ENCODE results near the gene SULF2. TPM values are rescaled to one million over a fixed set of nuclear protein-coding genes. Genes with fewer than 3 reads are reported as not detected.
"Not testable (repeated sequence)": the region's sequence is repeated elsewhere in the genome, so short reads cannot be mapped to it uniquely, and the experiment has no call there.

The SULF2 gene
- total RNA-seq, 1 experiment from 2014 or later = 495 TPM

- CTCF ChIA-PET = no interaction called here
- H2AFZ ChIP-seq = no peak overlapping the region
- no peak overlapping the region for H3K4me3 ChIP-seq
- no peaks in the 10 kb centered on the region for H3K9me2 ChIP-seq (ENCODE audit: insufficient read depth)
- H3K79me2 ChIP-seq (ENCODE audit: low read depth) = 0 out of 2 replicates have a peak, but pooled peaks cover 8% of the 10 kb centered on the region
- POLR2A ChIA-PET (ENCODE audit: unreplicated experiment) = no interaction called here
- H3F3A ChIP-seq (ENCODE audit: insufficient read depth, low read depth) = no peaks in the 10 kb centered on the region
- BruUV-seq (replicated peaks) = no TSS peak
- no peak overlapping the region for H3K4me2 ChIP-seq
- H3K9me3 ChIP-seq (ENCODE audit: insufficient read depth, low read depth) = no peaks in the 10 kb centered on the region
- peaks cover 21% of the 10 kb centered on the region for H3K4me1 ChIP-seq (replicated peaks; ENCODE audit: insufficient read depth)
- H3K27ac ChIP-seq = no peak overlapping the region
- no peaks in the 10 kb centered on the region for H3K27me3 ChIP-seq (ENCODE audit: insufficient read depth, low read depth)
- intact Hi-C loops (cut with micrococcal nuclease; ENCODE audit: unreplicated experiment) = no loop called here
- no peaks in the 10 kb centered on the region for H4K20me1 ChIP-seq (ENCODE audit: insufficient read depth)
- no peak for TF ChIP-seq EZH2 (IDR thresholded peaks at IDR 0.05; ENCODE audit: low read depth)
- TF ChIP-seq, protein P1, sequence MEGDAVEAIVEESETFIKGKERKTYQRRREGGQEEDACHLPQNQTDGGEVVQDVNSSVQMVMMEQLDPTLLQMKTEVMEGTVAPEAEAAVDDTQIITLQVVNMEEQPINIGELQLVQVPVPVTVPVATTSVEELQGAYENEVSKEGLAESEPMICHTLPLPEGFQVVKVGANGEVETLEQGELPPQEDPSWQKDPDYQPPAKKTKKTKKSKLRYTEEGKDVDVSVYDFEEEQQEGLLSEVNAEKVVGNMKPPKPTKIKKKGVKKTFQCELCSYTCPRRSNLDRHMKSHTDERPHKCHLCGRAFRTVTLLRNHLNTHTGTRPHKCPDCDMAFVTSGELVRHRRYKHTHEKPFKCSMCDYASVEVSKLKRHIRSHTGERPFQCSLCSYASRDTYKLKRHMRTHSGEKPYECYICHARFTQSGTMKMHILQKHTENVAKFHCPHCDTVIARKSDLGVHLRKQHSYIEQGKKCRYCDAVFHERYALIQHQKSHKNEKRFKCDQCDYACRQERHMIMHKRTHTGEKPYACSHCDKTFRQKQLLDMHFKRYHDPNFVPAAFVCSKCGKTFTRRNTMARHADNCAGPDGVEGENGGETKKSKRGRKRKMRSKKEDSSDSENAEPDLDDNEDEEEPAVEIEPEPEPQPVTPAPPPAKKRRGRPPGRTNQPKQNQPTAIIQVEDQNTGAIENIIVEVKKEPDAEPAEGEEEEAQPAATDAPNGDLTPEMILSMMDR (conservative IDR thresholded peaks at IDR 0.05) = no peak
- H3K36me3 ChIP-seq (ENCODE audit: low read depth) = no peaks in the 10 kb centered on the region
- DNase-seq = peak in 1 of 2 experiments; percentile 21
Observed at GRCh38 chr20:47825011-47825762, 39.9 kb upstream of the SULF2 start.

GRCh38 chr20:47823941-47824340, 38.7 kb upstream of the SULF2 start:
- H3F3A ChIP-seq (ENCODE audit: insufficient read depth, low read depth); H3K27ac ChIP-seq; H3K27me3 ChIP-seq (ENCODE audit: insufficient read depth, low read depth); H2AFZ ChIP-seq; H3K79me2 ChIP-seq (ENCODE audit: low read depth); BruUV-seq (replicated peaks); CTCF ChIA-PET; H4K20me1 ChIP-seq (ENCODE audit: insufficient read depth); H3K4me3 ChIP-seq; H3K4me2 ChIP-seq; H3K9me3 ChIP-seq (ENCODE audit: insufficient read depth, low read depth); H3K9me2 ChIP-seq (ENCODE audit: insufficient read depth); intact Hi-C loops (cut with micrococcal nuclease; ENCODE audit: unreplicated experiment); H3K36me3 ChIP-seq (ENCODE audit: low read depth): not testable (repeated sequence)
- DNase-seq = peak in 1 of 2 experiments; percentile 11
- POLR2A ChIA-PET (ENCODE audit: unreplicated experiment) = interaction anchor here (0.8 kb wide), 1 partner anchor 305 kb away, joined by 9 read pairs; no protein-coding TSS in a partner anchor
- H3K4me1 ChIP-seq (replicated peaks; ENCODE audit: insufficient read depth) = peaks cover 33% of the 10 kb centered on the region

DNA sequence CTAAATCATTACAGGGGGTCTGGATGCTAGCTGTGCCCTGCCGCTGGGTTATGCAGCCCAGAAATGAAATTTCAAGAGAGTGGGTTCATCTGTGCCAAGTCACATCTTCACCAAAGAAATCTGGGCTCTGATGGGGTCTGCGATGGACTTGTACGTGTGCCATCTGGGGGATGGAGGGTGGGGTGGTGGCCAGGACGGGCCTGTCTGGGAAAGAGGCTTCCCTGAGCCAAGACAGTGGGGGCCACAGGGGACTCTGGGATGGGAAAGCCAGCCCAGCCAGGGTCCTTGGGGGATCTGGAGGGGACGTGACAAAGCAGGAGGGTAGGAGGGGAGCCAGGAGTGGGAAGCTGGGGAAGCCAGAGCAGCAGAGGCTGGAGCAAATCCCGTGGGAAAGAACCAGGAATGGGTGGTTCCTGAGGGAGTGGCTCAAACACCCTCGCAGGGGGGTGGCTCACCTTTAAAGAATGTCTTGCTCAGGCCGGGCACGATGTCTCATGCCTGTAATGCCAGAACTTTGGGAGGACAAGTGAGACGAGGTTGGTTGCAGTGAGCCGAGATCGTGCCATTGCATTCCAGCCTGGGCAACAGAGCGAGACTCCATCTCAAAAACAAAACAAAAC, 36.3 kb upstream of the SULF2 start:
- Histone ChIP-seq H3K27ac (peak overlapping the region; percentile 74), H3K79me2 (ENCODE audit: low read depth) (0 out of 2 replicates have a peak, but pooled peaks cover 8% of the 10 kb centered on the region), H3K4me3 (no peak overlapping the region), H3K4me2 (peak overlapping the region; percentile 48), H3K4me1 (replicated peaks; ENCODE audit: insufficient read depth) (peaks cover 55% of the 10 kb centered on the region), H3K36me3 (ENCODE audit: low read depth) (no peaks in the 10 kb centered on the region), H3F3A (ENCODE audit: insufficient read depth, low read depth) (peaks cover 21% of the 10 kb centered on the region), H3K27me3 (ENCODE audit: insufficient read depth, low read depth) (no peaks in the 10 kb centered on the region), H4K20me1 (ENCODE audit: insufficient read depth) (no peaks in the 10 kb centered on the region), H3K9me2 (ENCODE audit: insufficient read depth) (no peaks in the 10 kb centered on the region), H2AFZ (no peak overlapping the region), H3K9me3 (ENCODE audit: insufficient read depth, low read depth) (no peaks in the 10 kb centered on the region)
- BruUV-seq (replicated peaks) = no TSS peak
- POLR2A ChIA-PET (ENCODE audit: unreplicated experiment) = no interaction called here
- peak; percentile 82 to 94 for DNase-seq
- CTCF ChIA-PET = no interaction called here
- intact Hi-C loops (cut with micrococcal nuclease; ENCODE audit: unreplicated experiment) = no loop called here
- TF ChIP-seq, protein P1 (conservative IDR thresholded peaks at IDR 0.05) = no peak
- no peak for TF ChIP-seq EZH2 (IDR thresholded peaks at IDR 0.05; ENCODE audit: low read depth)

Measured in PC-9 (cell line).